ENCODE measurements around the gene TMEM38B. TPM values are rescaled to one million over a fixed set of nuclear protein-coding genes. Genes with fewer than 3 reads are reported as not detected.
"Not testable (repeated sequence)": the region's sequence is repeated elsewhere in the genome, so short reads cannot be mapped to it uniquely, and the experiment has no call there.

Gene TMEM38B
- total RNA-seq, 1 donor = 17.7 TPM

DNA sequence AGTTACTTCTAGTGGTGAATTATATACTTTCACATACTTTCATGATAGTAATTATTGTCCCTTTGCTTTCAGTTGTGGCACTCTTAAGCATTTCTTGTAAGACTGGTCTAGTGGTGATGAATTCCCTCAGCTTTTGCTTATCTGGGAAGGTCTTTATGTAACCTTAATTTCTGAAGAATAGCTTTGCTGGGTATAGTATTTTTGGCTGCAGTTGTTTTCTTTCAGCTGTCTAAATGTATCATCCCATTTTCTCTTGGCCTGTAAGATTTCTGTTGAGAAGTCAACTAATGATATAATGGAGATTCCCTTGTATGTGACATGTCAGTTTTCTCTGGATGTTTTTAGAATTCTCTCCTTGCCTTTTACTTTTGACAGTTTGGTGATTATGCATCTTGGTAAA lies 41.0 kb downstream of the TMEM38B start:
- no peak overlapping the region for H3K4me3 ChIP-seq (ENCODE audit: low read depth, low read length)
- DNase-seq (ENCODE audit: low read depth) = no peak
- TF ChIP-seq, protein P1, sequence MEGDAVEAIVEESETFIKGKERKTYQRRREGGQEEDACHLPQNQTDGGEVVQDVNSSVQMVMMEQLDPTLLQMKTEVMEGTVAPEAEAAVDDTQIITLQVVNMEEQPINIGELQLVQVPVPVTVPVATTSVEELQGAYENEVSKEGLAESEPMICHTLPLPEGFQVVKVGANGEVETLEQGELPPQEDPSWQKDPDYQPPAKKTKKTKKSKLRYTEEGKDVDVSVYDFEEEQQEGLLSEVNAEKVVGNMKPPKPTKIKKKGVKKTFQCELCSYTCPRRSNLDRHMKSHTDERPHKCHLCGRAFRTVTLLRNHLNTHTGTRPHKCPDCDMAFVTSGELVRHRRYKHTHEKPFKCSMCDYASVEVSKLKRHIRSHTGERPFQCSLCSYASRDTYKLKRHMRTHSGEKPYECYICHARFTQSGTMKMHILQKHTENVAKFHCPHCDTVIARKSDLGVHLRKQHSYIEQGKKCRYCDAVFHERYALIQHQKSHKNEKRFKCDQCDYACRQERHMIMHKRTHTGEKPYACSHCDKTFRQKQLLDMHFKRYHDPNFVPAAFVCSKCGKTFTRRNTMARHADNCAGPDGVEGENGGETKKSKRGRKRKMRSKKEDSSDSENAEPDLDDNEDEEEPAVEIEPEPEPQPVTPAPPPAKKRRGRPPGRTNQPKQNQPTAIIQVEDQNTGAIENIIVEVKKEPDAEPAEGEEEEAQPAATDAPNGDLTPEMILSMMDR (IDR thresholded peaks at IDR 0.05; ENCODE audit: insufficient read depth, low read length) = no peak

DNA sequence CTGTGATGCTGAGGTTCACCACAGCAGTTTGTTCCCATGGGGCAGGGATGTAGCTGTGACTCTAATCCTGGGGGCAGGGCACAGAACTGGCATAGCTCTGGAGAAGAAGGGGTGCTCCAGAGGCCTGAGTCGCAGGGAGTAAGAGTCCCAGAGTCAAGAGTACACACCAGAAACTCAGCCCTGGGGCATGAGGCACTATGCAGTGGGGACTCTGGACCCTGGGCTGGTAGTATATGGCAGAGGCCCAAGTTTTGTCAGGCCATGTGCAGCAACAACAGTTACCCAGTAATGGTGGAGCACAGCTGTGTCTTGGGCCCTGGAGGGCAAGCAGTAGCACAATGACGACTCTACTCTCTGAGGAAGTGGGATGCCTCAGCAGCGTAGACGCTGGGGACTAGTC lies 42.9 kb downstream of the TMEM38B start:
- TF ChIP-seq, protein P1 (IDR thresholded peaks at IDR 0.05; ENCODE audit: insufficient read depth, low read length) = no peak
- H3K4me3 ChIP-seq (ENCODE audit: low read depth, low read length) = no peak overlapping the region
- no peak for DNase-seq (ENCODE audit: low read depth)

DNA sequence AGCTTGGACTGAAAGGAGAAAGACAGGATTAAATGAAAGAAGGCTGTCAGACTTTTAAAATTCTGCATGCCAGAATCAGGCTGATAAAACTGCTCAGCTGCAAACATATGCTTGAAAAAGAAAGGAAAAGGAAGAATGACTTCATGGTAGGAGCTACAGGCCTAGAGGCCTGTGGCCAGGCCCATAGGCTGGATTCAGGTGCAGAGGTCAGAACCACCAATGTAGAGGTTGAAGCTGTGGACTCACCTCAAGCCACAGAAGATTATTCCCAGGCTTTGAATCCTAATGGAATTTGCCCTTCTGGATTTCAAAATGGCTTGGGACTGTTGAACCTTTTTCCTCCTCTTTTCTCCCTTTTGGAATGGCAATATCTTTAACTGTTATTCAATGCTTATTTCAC lies 47.7 kb downstream of the TMEM38B start:
- no peak for DNase-seq (ENCODE audit: low read depth)
- H3K4me3 ChIP-seq (ENCODE audit: low read depth, low read length) = no peak overlapping the region
- TF ChIP-seq, protein P1 (IDR thresholded peaks at IDR 0.05; ENCODE audit: insufficient read depth, low read length) = no peak

DNA sequence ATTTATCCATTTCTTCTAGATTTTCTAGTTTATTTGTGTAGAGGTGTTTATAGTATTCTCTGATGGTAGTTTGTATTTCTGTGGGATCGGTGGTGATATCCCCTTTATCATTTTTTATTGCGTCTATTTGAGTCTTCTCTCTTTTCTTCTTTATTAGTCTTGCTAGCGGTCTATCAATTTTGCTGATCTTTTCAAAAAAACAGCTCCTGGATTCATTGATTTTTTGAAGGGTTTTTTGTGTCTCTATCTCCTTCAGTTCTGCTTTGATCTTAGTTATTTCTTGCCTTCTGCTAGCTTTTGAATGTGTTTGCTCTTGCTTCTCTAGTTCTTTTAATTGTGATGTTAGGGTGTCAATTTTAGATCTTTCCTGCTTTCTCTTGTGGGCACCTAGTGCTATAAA lies 53.0 kb downstream of the TMEM38B start:
- not testable (repeated sequence) for DNase-seq (ENCODE audit: low read depth); H3K4me3 ChIP-seq (ENCODE audit: low read depth, low read length)

DNA sequence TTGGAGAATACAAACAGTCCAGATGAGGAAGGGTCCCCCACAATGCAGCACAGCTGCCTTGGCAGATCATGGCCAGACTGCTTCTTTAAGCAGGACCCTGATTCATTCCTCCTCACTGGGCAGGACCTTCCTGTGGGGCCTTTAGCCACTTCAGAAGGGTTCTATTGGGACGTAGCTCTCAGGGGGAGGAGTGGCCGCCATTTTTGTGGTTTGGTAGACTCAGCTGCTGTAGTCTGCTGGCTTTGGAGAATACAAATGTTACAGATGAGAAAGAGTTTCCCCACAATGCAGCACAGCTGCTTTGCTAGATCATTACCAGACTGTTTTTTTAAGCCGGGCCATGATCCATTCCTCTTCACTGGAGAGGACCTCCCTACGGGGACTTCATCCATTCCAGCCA lies 57.4 kb downstream of the TMEM38B start:
- no peak overlapping the region for H3K4me3 ChIP-seq (ENCODE audit: low read depth, low read length)
- no peak for DNase-seq (ENCODE audit: low read depth)

DNA sequence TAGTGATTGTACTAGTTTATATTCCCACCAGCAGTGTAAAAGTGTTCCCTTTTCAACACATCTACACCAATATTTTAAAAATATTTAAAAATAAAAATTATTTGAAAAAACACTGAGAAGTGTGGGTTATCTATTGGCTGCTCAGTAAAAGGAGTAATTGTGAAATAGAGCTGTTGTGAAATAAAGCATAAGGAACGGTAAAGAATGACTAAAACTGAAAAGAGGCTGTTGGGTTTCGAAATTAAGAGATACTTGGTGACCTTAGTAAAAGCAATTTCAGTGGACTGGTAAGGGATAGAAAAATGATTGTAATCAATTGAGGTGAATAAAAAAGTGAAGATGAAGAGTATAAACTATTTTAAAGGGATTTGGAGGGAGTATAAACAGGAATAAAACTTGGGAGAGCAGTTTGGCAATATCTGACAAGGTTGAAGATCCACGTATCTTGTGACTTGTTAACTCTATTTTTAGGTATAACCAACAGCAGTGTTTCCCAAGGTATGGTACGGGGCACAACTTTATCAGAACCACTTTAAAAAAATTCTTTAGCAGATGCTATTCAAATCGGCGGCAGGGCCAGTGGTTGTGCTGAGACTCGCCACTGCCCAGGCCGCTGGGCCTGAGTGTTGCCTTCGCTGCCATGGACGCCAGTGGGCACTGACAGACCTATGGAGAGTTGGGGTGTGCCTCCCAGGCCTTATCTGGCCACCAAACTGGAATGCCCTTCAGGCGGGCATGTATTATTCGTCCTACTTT lies 63.3 kb downstream of the TMEM38B start:
- TF ChIP-seq, protein P1 (IDR thresholded peaks at IDR 0.05; ENCODE audit: insufficient read depth, low read length) = no peak
- H3K4me3 ChIP-seq (ENCODE audit: low read depth, low read length) = no peak overlapping the region
- DNase-seq (ENCODE audit: low read depth) = peak; percentile 6

More for the DNA sequence above, 57.4 kb downstream of the TMEM38B start:
- TF ChIP-seq, protein P1 (IDR thresholded peaks at IDR 0.05; ENCODE audit: insufficient read depth, low read length) = no peak

DNA sequence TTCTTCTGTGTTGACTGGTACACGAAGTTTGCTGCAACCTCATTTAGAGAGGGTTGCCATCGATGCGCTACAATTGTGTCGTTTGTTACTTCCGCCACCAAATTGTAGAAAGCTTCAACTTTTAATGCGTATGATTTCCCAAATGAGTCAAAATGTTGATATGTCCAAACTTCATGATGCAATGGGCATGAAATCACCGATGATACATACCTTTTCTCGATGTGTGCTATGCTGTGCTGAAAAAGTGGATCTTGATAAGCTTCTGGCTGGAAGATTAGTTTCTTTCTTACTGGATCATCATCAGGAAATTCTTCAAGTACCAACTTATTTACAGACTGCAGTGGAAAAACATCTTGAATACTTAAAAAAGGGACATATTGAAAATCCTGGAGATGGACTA lies 65.7 kb downstream of the TMEM38B start:
- peak; percentile 17 for DNase-seq (ENCODE audit: low read depth)
- TF ChIP-seq, protein P1 (IDR thresholded peaks at IDR 0.05; ENCODE audit: insufficient read depth, low read length) = no peak
- no peak overlapping the region for H3K4me3 ChIP-seq (ENCODE audit: low read depth, low read length)

DNA sequence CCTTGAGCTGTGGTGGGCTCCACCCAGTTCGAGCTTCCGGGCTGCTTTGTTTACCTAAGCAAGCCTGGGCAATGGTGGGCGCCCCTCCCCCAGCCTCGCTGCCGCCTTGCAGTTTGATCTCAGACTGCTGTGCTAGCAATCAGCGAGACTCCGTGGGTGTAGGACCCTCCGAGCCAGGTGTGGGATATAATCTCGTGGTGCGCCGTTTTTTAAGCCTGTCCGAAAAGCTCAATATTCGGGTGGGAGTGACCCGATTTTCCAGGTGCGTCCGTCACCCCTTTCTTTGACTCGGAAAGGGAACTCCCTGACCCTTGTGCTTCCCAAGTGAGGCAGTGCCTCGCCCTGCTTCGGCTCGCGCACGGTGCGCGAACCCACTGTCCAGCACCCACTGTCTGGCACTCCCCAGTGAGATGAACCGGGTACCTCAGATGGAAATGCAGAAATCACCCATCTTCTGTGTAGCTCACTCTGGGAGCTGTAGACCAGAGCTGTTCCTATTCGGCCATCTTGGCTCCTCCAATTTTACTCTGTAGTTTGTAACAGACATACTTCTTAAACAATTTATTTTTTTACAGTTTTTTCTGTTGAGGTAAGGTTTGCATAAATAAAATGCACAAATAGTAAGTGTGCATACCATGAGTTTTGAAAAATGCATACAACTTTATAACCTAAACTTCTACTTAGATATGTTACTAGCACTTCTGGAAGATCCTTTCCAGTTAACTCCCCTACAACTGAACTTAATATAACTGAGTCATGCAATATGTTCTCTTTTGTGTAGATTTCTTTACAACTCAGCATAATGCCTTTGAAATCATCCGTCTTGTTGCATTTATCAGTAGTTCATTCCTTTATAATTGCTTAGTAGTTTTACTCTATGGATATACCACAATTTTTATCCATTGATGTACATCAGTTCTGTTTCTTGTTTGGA lies 88.5 kb downstream of the TMEM38B start:
- not testable (repeated sequence) for H3K4me3 ChIP-seq (ENCODE audit: low read depth, low read length); DNase-seq (ENCODE audit: low read depth)

DNA sequence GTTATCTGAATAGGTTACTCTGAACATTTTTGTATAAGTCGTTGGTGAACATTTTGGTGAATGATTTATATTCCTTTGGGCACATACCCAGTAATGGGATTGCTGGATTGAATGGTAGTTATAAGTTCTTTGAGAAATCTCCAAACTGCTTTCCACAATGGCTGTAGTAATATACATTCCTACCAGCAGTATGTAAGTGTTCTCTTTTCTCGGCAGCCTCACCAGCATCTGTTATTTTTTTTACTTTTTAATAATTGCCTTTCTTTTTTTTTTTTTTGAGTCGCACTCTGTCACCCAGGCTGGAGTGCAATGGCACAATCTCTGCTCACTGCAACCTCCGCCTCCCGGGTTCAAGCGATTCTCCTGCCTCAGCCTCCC lies 89.1 kb downstream of the TMEM38B start:
- H3K4me3 ChIP-seq (ENCODE audit: low read depth, low read length); DNase-seq (ENCODE audit: low read depth): not testable (repeated sequence)

DNA sequence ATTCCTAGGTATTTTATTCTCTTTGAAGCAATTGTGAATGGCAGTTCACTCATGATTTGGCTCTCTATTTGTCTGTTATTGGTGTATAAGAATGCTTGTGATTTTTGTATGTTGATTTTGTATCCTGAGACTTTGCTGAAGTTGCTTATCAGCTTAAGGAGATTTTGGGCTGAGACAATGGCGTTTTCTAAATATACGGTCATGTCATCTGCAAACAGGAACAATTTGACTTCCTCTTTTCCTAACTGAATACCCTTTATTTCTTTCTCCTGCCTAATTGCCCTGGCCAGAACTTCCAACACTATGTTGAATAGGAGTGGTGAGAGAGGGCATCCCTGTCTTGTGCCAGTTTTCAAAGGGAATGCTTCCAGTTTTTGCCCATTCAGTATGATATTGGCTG lies 92.5 kb downstream of the TMEM38B start:
- H3K4me3 ChIP-seq (ENCODE audit: low read depth, low read length); DNase-seq (ENCODE audit: low read depth): not testable (repeated sequence)

Measured in fibroblast of the aortic adventitia (primary cell).